Hair follicle dermal papilla cell (primary cell): ENCODE measurements around the gene CECR2. TPM values are rescaled to one million over a fixed set of nuclear protein-coding genes. Genes with fewer than 3 reads are reported as not detected.

ENCODE experiments used
- small RNA-seq: library from RNA; depleted of rRNA; stranded (forward); fragments of <200 nt; gene quantifications from one replicate; pipeline ENCODE3, GENCODE V24; 2012
- total RNA-seq: library from RNA; depleted of rRNA; stranded (reverse); fragments of >200 nt; gene quantifications from 2 replicates; pipeline ENCODE4 v1.2.3, GENCODE V29; 2012

The CECR2 gene
- total RNA-seq = not detected in 2 replicates

GRCh38 chr22:17369439-17370025, at the start of gene CECR2:
CECR2 (plus strand) TSS chr22:17369460; CDS start chr22:17369784, 324 bp downstream.

DNA sequence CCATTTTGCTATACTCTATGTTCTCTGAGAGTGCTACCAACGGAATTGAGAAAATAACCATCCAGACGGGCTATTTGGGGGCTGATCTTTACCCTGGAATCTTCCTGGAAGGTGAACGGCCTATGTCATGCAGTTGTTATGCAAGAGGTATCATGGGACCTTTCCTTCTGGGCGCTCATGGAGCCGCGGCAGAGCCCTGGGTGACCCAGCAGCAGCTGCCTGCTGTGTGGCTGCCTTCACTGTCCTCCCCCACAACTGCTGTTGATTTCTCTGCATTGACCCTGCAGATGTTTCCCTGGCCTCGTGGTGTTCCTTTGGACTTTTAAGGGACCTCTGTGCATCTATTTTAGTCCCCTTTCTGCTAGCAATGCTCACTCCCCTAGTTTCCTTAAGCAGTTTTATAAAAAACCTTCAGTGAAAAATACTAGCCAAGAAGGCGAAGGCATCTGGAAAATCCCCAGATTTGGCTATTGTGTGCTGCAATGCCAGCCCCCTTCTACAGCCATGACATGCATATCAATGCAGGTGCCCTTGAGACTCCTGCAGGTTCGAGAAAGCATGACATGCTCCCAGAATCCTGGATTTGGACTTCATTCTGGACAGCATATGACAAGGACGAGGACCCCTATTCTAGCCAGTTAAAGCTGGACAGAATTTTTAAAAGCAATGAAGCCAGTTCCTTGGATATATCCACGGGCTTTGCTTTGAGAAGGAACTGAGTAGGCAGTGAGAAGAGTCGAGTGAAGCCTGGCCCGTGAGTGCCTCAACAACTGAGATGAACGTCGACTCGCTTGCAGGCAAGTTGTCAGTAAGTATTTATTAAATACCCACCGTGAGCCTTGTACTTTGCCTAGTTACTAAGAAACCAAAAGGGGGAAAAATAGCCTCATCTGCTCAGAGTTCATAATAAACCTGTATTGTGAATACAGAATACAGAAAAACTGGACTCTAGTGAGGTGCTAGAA, 193.9 kb downstream of the CECR2 start, which contains the start of gene SLC25A18:
SLC25A18 (plus strand) TSS at position 593 of the 965 bp plus-strand sequence. CDS start 16,447 bp downstream, outside the sequence.

Small RNA genes within 50 kb of the gene (small RNA-seq; reads per million reads assigned to genes)
- gene CECR9 (not detected), gene RN7SL843P (not detected)

Other genes with a start within 250 kb of the CECR2 start
- under 0.01 TPM in 1 of 2 replicates, not detected in the other for gene TMEM121B, start 248.1 kb upstream of the CECR2 start, total RNA-seq
- gene HDHD5, start 210.2 kb upstream of the CECR2 start, total RNA-seq = 32.1 and 35.2 TPM in 2 replicates
- gene ADA2, start 150.0 kb upstream of the CECR2 start, total RNA-seq = 1.2 and 2.3 TPM in 2 replicates
- gene SLC25A18, start 194.0 kb downstream of the CECR2 start, total RNA-seq = not detected in 2 replicates